Measurements from ENCODE around the gene SLC39A13.

The SLC39A13 gene

DNA sequence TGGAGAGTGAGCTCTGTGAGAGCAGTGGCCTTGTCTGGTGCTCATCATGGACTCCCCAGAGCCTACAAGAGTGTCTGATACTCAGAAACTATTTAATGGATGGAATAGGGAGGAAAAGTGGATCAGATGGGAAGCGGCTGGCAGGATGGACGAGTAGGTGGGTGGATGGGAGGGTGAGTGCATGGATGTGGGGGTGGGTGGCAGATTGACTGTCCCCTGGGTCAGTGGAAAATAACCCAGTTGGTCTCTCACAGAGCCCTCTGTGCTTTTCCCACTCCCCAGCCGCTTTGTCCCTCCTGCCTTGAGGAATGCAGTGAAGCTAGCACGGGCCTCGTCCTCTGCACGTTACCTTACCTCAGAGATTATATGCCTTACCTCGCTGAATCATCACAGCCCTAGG is 36.0 kb upstream of the SLC39A13 start:
- Histone ChIP-seq H3K4me3 (peak overlapping the region in 2 of 10 experiments; percentile 40 to 76; a peak in 4 of 20 replicates), H3K9me3 (replicated peaks in 1 of 11) (no peaks in the 10 kb centered on the region), H3K9ac (peak overlapping the region; percentile 7 to 100 (median 95); a peak in 16 of 22 replicates), H3K27me3 (no peaks in the 10 kb centered on the region), H3K36me3 (peaks cover 83 to 100% (median 99%) of the 10 kb centered on the region in 11 experiments), H3K4me1 (peaks cover 44 to 87% (median 78%) of the 10 kb centered on the region in 10 experiments), H4K20me1 (peaks cover 43 to 96% (median 91%) of the 10 kb centered on the region in 11 experiments; a peak in 21 of 22 replicates), H3K27ac (peak overlapping the region in 8 of 11 experiments; percentile 4 to 99 (median 20); a peak in 8 of 22 replicates), H3K4me2 (peak overlapping the region in 8 of 11 experiments; percentile 1 to 100 (median 96); a peak in 11 of 22 replicates)
- no peak for TF ChIP-seq Cebpa-rat (IDR thresholded peaks at IDR 0.05)

DNA sequence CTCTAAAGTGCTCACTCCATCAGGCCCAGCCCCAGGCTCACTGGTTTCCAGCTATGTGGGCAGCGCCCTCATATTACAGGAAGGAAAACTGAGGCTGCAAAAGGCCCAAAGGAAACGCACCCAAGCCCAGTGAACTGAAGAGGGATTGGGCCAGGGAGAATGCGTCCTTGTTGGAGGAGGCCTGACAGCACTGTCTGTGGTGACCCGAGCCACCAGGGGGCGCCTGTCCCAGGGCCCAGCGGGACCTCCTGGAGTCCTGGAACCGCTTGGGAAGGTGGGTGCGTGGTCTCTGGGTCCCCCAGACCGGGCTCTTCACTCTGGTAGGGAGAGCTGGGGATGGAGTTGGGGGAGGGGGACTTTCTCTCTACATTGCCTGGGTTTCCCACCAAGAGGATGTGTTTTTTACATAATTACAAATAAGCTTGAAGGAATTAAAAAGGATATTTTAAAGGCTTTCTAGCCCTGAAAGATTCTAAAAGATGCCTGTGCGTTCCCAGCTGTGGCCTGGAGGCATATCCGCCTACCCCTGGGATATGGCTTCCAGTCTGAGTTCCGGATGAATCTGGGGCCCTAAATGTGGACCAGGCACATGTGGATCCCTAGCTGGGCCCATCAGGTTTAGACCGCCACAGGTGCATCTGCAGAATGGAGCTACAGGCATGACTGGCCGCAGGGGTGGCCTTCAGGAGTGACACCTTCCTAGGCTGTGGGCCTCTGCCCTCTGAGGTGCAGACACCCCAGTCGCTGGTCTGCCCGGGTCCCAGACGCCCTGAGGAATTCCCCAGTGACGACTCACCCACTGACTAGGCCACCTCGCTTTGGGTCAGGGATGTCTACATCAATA is 34.3 kb upstream of the SLC39A13 start:
- Histone ChIP-seq H3K4me3 (peak overlapping the region in 9 of 10 experiments; percentile 76 to 99 (median 91); a peak in 18 of 20 replicates), H3K9me3 (replicated peaks in 1 of 11) (no peaks in the 10 kb centered on the region), H3K4me1 (peaks cover 47 to 78% (median 70%) of the 10 kb centered on the region in 10 experiments), H3K27me3 (no peaks in the 10 kb centered on the region), H3K9ac (peak overlapping the region; percentile 95 to 100 (median 99)), H3K27ac (peak overlapping the region; percentile 94 to 100 (median 99)), H3K4me2 (peak overlapping the region; percentile 90 to 100 (median 98)), H4K20me1 (peaks cover 33 to 79% (median 74%) of the 10 kb centered on the region in 11 experiments; a peak in 21 of 22 replicates), H3K36me3 (peaks cover 66 to 88% (median 82%) of the 10 kb centered on the region in 11 experiments)
- TF ChIP-seq Cebpa-rat (IDR thresholded peaks at IDR 0.05), result no peak

DNA sequence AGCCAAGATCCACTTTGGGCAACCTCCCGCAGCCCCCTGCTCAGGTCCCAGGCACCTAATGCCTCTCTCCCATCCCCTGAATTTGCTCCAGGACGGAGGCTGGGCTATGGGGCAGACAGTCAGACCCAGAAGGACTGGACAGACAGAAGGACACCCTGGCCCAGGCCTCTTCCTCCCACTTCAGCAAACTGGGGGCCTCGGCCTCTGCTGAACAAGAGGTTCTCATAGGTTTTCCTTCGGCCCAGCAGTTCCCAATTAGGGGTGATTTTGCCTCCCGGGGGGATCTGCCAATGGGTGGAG is 33.7 kb upstream of the SLC39A13 start:
- no peak for TF ChIP-seq Cebpa-rat (IDR thresholded peaks at IDR 0.05)

DNA sequence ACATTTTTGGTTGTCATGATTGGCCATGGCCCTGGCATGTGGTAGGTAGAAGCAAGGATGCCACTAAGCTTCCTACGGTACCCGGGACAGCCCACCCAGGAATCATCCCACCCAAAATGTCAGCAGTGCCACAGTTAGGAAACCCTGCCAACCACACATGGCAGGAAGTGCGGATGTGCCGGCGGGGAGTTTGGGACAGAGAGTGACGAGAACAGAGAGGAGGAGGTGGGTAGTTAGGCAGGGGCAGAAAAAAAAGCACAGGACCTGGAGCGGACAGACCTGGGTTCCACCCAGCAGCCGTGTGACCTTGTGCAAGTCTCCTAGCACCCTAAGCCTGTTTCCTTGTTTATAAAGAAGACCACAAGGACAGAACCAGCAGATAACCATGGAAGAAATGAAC is 33.4 kb upstream of the SLC39A13 start:
- peaks cover 23 to 70% (median 65%) of the 10 kb centered on the region in 11 experiments; a peak in 21 of 22 replicates for H4K20me1 ChIP-seq
- H3K27ac ChIP-seq, result peak overlapping the region; percentile 94 to 100 (median 99)
- H3K36me3 ChIP-seq, result peaks cover 57 to 79% (median 73%) of the 10 kb centered on the region in 11 experiments
- peak overlapping the region; percentile 90 to 100 (median 98) for H3K4me2 ChIP-seq
- H3K4me1 ChIP-seq, result peaks cover 51 to 75% (median 70%) of the 10 kb centered on the region in 10 experiments
- no peaks in the 10 kb centered on the region for H3K27me3 ChIP-seq
- peak overlapping the region; percentile 95 to 100 (median 99) for H3K9ac ChIP-seq
- no peak for TF ChIP-seq Cebpa-rat (IDR thresholded peaks at IDR 0.05)
- no peaks in the 10 kb centered on the region for H3K9me3 ChIP-seq (replicated peaks in 1 of 11)
- peak overlapping the region in 9 of 10 experiments; percentile 76 to 99 (median 91); a peak in 18 of 20 replicates for H3K4me3 ChIP-seq

More for the DNA sequence above, 33.7 kb upstream of the SLC39A13 start:
- Histone ChIP-seq H3K27ac (peak overlapping the region; percentile 94 to 100 (median 99)), H3K4me2 (peak overlapping the region; percentile 90 to 100 (median 98)), H3K4me3 (peak overlapping the region in 9 of 10 experiments; percentile 76 to 99 (median 91); a peak in 18 of 20 replicates), H3K27me3 (no peaks in the 10 kb centered on the region), H3K9ac (peak overlapping the region; percentile 95 to 100 (median 99)), H4K20me1 (peaks cover 27 to 74% (median 68%) of the 10 kb centered on the region in 11 experiments; a peak in 21 of 22 replicates), H3K4me1 (peaks cover 51 to 78% (median 72%) of the 10 kb centered on the region in 10 experiments), H3K36me3 (peaks cover 61 to 82% (median 76%) of the 10 kb centered on the region in 11 experiments), H3K9me3 (replicated peaks in 1 of 11) (no peaks in the 10 kb centered on the region)

DNA sequence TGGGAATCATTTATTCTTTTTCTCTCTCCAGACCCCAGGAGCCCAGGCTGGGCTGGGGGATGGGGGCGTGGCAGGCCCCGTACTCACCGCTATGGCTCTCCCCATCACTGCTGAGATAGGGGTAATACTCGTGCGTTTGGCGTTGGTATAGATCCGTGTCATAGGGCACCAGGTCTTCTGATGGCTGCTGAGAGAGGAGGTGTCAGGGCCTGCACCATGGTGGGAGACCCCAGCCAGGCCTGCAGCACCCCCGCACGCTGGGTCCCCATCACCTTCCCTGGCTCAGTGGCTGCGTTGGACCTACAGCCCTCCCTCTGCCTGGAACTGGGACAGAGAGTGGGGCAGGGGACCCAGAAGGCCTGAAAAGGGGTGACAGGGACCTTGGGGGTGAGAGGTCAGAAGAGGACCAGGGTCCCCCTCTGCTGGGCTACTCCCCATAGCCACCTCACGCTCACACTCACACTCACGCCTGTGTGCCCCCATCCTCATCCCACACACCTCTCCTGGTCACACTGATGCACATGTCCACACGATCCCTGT is 32.8 kb upstream of the SLC39A13 start:
- Histone ChIP-seq H3K4me3 (peak overlapping the region; percentile 76 to 99 (median 91)), H3K9ac (peak overlapping the region; percentile 95 to 100 (median 99)), H4K20me1 (peaks cover 23 to 64% (median 59%) of the 10 kb centered on the region in 11 experiments; a peak in 21 of 22 replicates), H3K27ac (peak overlapping the region; percentile 94 to 100 (median 99)), H3K27me3 (no peaks in the 10 kb centered on the region), H3K9me3 (replicated peaks in 1 of 11) (no peaks in the 10 kb centered on the region), H3K36me3 (peaks cover 51 to 76% (median 67%) of the 10 kb centered on the region in 11 experiments), H3K4me1 (peaks cover 47 to 75% (median 66%) of the 10 kb centered on the region in 10 experiments), H3K4me2 (peak overlapping the region; percentile 90 to 100 (median 98))
- TF ChIP-seq Cebpa-rat (IDR thresholded peaks at IDR 0.05), result no peak

DNA sequence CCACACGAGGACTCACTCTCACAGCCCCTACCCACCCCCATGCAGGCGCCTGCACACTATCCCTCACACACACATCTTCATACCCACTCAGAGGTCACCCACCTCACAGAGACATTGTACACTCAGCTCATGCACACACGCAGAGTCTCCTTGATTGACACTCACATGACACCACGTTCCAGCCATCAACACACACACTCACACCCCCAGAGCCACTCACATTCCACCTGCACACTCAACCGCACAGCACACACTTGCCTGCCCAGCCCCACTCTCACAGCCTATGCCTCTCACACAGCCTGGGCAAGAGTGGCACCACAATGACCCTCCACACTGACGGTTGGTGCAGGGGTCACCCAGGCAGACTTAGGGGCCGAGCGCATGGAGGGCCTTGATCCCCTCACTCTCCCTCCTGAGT is 32.3 kb upstream of the SLC39A13 start:
- Histone ChIP-seq H3K4me3 (peak overlapping the region; percentile 76 to 99 (median 91)), H3K4me1 (peaks cover 47 to 75% (median 63%) of the 10 kb centered on the region in 10 experiments), H3K4me2 (peak overlapping the region; percentile 90 to 100 (median 98))

DNA sequence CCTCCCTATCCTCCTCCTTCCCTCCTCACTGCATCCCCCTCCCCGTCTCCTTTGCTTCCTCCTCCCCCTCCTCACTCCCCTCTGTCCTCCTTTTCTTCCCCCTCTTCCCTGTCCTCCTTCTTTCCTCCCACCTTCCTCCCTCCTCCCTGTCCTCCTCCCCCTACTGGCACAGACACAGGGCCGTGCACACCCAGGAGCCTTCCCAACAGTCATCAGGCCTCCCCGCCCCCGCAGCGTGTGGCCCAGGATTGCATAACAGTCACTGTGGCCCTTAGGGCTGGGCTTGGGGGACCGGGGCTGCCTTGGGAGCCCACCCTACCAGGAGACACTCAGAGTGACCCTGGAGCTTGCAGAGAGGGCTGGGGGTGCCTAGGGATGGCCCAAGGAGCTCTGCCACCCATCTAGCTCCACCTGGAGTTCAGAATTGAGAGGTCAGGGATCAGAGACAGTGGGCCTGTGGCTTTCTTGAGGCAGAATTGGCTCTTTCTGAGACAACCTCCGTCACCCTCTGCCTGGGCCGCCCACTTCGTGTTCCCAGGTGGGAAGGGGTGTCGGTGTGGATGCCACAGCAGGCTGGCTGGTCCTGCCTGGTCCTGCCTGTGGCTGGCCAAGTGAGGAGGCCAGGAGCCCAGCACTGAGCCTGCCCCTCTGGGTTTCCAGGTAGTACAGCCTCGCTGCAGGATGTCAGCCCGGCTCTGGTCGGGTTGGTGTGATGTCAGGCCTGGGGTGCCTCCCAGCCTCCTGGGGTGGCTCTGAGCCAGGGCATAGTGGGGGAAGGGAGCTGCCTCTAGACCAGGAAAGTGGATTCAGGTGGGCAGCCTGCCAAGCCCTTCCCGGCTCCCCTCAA is 31.6 kb upstream of the SLC39A13 start:
- no peaks in the 10 kb centered on the region for H3K9me3 ChIP-seq (replicated peaks in 1 of 11)
- peak overlapping the region; percentile 90 to 100 (median 98) for H3K4me2 ChIP-seq
- H4K20me1 ChIP-seq, result peaks cover 23 to 53% (median 47%) of the 10 kb centered on the region in 11 experiments; a peak in 21 of 22 replicates
- H3K27ac ChIP-seq, result peak overlapping the region; percentile 94 to 100 (median 99)
- peak overlapping the region; percentile 95 to 100 (median 99) for H3K9ac ChIP-seq
- no peaks in the 10 kb centered on the region for H3K27me3 ChIP-seq
- TF ChIP-seq Cebpa-rat (IDR thresholded peaks at IDR 0.05), result peak in 5 of 11 experiments; percentile 23 to 63 (median 40); a peak in 6 of 22 replicates
- H3K4me1 ChIP-seq, result peaks cover 47 to 73% (median 61%) of the 10 kb centered on the region in 10 experiments
- peaks cover 40 to 73% (median 57%) of the 10 kb centered on the region in 11 experiments for H3K36me3 ChIP-seq
- H3K4me3 ChIP-seq, result peak overlapping the region; percentile 76 to 99 (median 91)

More for the DNA sequence above, 32.3 kb upstream of the SLC39A13 start:
- H3K9me3 ChIP-seq (replicated peaks in 1 of 11), result no peaks in the 10 kb centered on the region
- H3K36me3 ChIP-seq, result peaks cover 46 to 76% (median 62%) of the 10 kb centered on the region in 11 experiments
- H3K27ac ChIP-seq, result peak overlapping the region; percentile 94 to 100 (median 99)
- H4K20me1 ChIP-seq, result peaks cover 23 to 59% (median 54%) of the 10 kb centered on the region in 11 experiments; a peak in 21 of 22 replicates
- H3K27me3 ChIP-seq, result no peaks in the 10 kb centered on the region
- peak overlapping the region; percentile 95 to 100 (median 99) for H3K9ac ChIP-seq
- no peak for TF ChIP-seq Cebpa-rat (IDR thresholded peaks at IDR 0.05)

DNA sequence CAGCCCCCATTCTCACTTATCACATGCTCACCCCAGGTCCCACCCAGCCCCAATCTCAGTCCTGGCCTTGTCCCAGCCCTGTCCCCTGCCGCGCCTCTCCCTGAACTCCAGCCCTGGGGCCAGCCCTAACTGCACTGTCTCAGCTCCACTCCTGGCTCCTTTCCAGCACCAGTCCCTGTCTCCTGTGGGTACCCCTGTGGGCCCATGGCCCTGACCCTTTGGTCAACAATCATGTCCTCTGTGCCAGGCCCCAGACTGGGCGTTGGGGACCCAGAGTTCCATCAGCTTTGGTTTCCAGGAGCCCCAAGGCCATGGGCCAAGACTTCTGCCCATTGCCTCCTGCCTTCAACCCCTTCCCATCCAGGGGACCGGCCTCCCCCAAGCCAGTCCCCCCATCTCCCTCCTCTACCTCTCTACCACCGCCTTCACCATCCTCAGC is 30.8 kb upstream of the SLC39A13 start:
- Histone ChIP-seq H3K4me2 (peak overlapping the region; percentile 90 to 100 (median 98)), H3K36me3 (peaks cover 32 to 73% (median 56%) of the 10 kb centered on the region in 11 experiments), H4K20me1 (peaks cover 23 to 45% (median 39%) of the 10 kb centered on the region in 11 experiments; a peak in 21 of 22 replicates), H3K4me3 (peak overlapping the region; percentile 76 to 99 (median 91)), H3K4me1 (peaks cover 52 to 73% (median 59%) of the 10 kb centered on the region in 10 experiments), H3K9ac (peak overlapping the region; percentile 95 to 100 (median 99)), H3K27ac (peak overlapping the region; percentile 94 to 100 (median 99)), H3K9me3 (replicated peaks in 1 of 11) (no peaks in the 10 kb centered on the region), H3K27me3 (no peaks in the 10 kb centered on the region)
- no peak for TF ChIP-seq Cebpa-rat (IDR thresholded peaks at IDR 0.05)

Data from BLaER1 treated with 17β-estradiol and CSF1 and Interleukin-3, amounts not matched to agents 10 nM and 100 nM (cell line).